HepG2 (cell line): ENCODE data around the gene LIME1. TPM values are rescaled to one million over a fixed set of nuclear protein-coding genes. Genes with fewer than 3 reads are reported as not detected.

Experiments
- CCAR2 ChIP-seq: fragments of 200-400 bp; formaldehyde crosslinking; optimal IDR thresholded peaks from 2 replicates; pipeline ENCODE3; 2018; ENCODE audit warnings: low read depth, mild to moderate bottlenecking, low read length, moderate library complexity
- ESRRA ChIP-seq: sonication (generic); formaldehyde crosslinking; IDR thresholded peaks from 2 replicates; pipeline ENCODE4 v1.5.1; 2020; ENCODE audit warnings: mild to moderate bottlenecking, low read depth, missing genetic modification reagents
- FOXA1 ChIP-seq, 2 experiments: fragments of 450-650 bp in 1 of 2; sonication (generic) in 1 of 2; formaldehyde crosslinking in 1 of 2; IDR thresholded peaks; 2 replicates each; pipeline versions ENCODE4 v1.4.0 to v1.6.1; 2016 to 2020; ENCODE audit warnings: missing genetic modification reagents in 1 of 2
- HMG20A ChIP-seq: IDR thresholded peaks from 2 replicates; pipeline ENCODE4 v1.6.1; 2016; ENCODE audit warnings: borderline replicate concordance
- HNRNPL ChIP-seq: fragments of 200-400 bp; formaldehyde crosslinking; IDR thresholded peaks from 2 replicates; pipeline ENCODE4 v1.6.1; 2017; ENCODE audit warnings: mild to moderate bottlenecking, low read depth, low read length
- HOXA3 ChIP-seq: sonication (generic); formaldehyde crosslinking; IDR thresholded peaks from 2 replicates; pipeline ENCODE4 v1.5.0; 2020; ENCODE audit warnings: missing genetic modification reagents
- MNT ChIP-seq: fragments of 450-650 bp; IDR thresholded peaks from 2 replicates; pipeline ENCODE4 v1.6.1; 2016
- NCOA1 ChIP-seq: sonication (generic); formaldehyde crosslinking; IDR thresholded peaks from 2 replicates; pipeline ENCODE4 v1.9.0; 2021; ENCODE audit warnings: missing genetic modification reagents
- NFRKB ChIP-seq: fragments of 450-650 bp; IDR thresholded peaks from 2 replicates; pipeline ENCODE4 v1.6.1; 2017
- PATZ1 ChIP-seq: sonication (generic); formaldehyde crosslinking; IDR thresholded peaks from 2 replicates; pipeline ENCODE4 v1.4.0; 2020; ENCODE audit warnings: missing genetic modification reagents
- PHF8 ChIP-seq: sonication (generic); formaldehyde crosslinking; IDR thresholded peaks from 2 replicates; pipeline ENCODE4 v1.5.0; 2020; ENCODE audit warnings: missing genetic modification reagents
- SMC3 ChIP-seq: IDR thresholded peaks from 2 replicates; pipeline ENCODE4 v1.6.1; 2011; ENCODE audit warnings: low read length, improper control_type of control experiment
- TBL1XR1 ChIP-seq: fragments of 150-350 bp; IDR thresholded peaks from 2 replicates; pipeline ENCODE4 v1.6.1; 2014; ENCODE audit warnings: borderline replicate concordance, low read length; ENCODE audit not compliant: partially characterized antibody
- TBP ChIP-seq: sonication (generic); formaldehyde crosslinking; IDR thresholded peaks from 2 replicates; pipeline ENCODE4 v1.5.0; 2020; ENCODE audit warnings: missing genetic modification reagents
- ZBTB21 ChIP-seq: sonication (generic); formaldehyde crosslinking; IDR thresholded peaks from 2 replicates; pipeline ENCODE4 v1.4.0; 2020; ENCODE audit warnings: missing genetic modification reagents
- ZBTB34 ChIP-seq: sonication (generic); formaldehyde crosslinking; IDR thresholded peaks from 2 replicates; pipeline ENCODE4 v1.8.0; 2022; ENCODE audit warnings: mild to moderate bottlenecking, missing genetic modification reagents
- ZBTB42 ChIP-seq: sonication (generic); formaldehyde crosslinking; IDR thresholded peaks from 2 replicates; pipeline ENCODE4 v1.5.0; 2020; ENCODE audit warnings: mild to moderate bottlenecking, missing genetic modification reagents
- ZKSCAN8 ChIP-seq: IDR thresholded peaks from 2 replicates; pipeline ENCODE4 v1.6.1; 2016; ENCODE audit warnings: borderline replicate concordance, missing genetic modification reagents, missing compliant biosample characterization
- ZNF3 ChIP-seq: IDR thresholded peaks from 2 replicates; pipeline ENCODE4 v1.7.0; 2017; ENCODE audit warnings: inconsistent platforms
- ZNF550 ChIP-seq: sonication (generic); formaldehyde crosslinking; IDR thresholded peaks from 2 replicates; pipeline ENCODE4 v1.4.0; 2020; ENCODE audit warnings: mild to moderate bottlenecking, missing genetic modification reagents, borderline replicate concordance
- ZNF569 ChIP-seq: sonication (generic); formaldehyde crosslinking; IDR thresholded peaks from 2 replicates; pipeline ENCODE4 v1.5.0; 2020; ENCODE audit warnings: mild to moderate bottlenecking, missing genetic modification reagents, moderate library complexity, borderline replicate concordance
- ZNF574 ChIP-seq: sonication (generic); formaldehyde crosslinking; IDR thresholded peaks from 2 replicates; pipeline ENCODE4 v1.4.0; 2020; ENCODE audit warnings: missing genetic modification reagents
- polyA plus RNA-seq, 8 experiments: library from polyadenylated mRNA; depleted of rRNA in 3 of 8; stranded (reverse) in 7 of 8; unstranded in 1 of 8; fragments of >200 nt; fragmentation: Illumina TruSeq in 4 of 8; extraction: Trizol in 4 of 8; gene quantifications; 2 replicates each; pipeline versions ENCODE4 v1.2.1 to v1.2.3, GENCODE V29; 2011 to 2016; ENCODE audit warnings: low read depth in 4 of 8, missing spikeins in 1 of 8, mixed read lengths in 1 of 8; ENCODE audit not compliant: insufficient read depth in 1 of 8
- total RNA-seq, 5 experiments: library from RNA; depleted of rRNA; stranded (reverse); fragments of >200 nt; fragmentation: Illumina TruSeq; extraction: Trizol; gene quantifications; 2 replicates each; pipeline ENCODE4 v1.2.3, GENCODE V29; 2016; ENCODE audit warnings: low read depth in 1 of 5

LIME1 gene
- total and polyA plus RNA-seq, 2 of the 13 experiments (the other 11 are each of a cell fraction or from before 2014, with no cell fraction given): 13.0 to 61.5 TPM

GRCh38 chr20:63734946-63735858 lies 1.3 kb upstream of the LIME1 start (continued):
- TF ChIP-seq ZBTB34 (CRISPR knock-in tag): 0 out of 2 replicates have a peak, but pooled peaks have one; percentile 17
- TF ChIP-seq ZBTB21 (CRISPR knock-in tag): no peak
- TF ChIP-seq MNT: no peak
- no peak for TF ChIP-seq NCOA1 (CRISPR knock-in tag)
- no peak for TF ChIP-seq SMC3
- no peak for TF ChIP-seq TBP
- no peak for TF ChIP-seq HMG20A (CRISPR knock-in tag)
- TF ChIP-seq HNRNPL: peak; percentile 99
- peak; percentile 50; the same call in 1 of the 2 replicates for TF ChIP-seq HOXA3 (CRISPR knock-in tag)
- TF ChIP-seq ZBTB42 (CRISPR knock-in tag): no peak
- no peak for TF ChIP-seq FOXA1 (IDR thresholded peaks at IDR 0.05)
- no peak for TF ChIP-seq FOXA1 (CRISPR knock-in tag; IDR thresholded peaks at IDR 0.05)
- TF ChIP-seq ZNF574 (CRISPR knock-in tag): 0 out of 2 replicates have a peak, but pooled peaks have one; percentile 60
- TF ChIP-seq PHF8 (CRISPR knock-in tag): no peak
- no peak for TF ChIP-seq ZNF550 (CRISPR knock-in tag)
- no peak for TF ChIP-seq NFRKB
- no peak for TF ChIP-seq ZNF3 (CRISPR knock-in tag)
- TF ChIP-seq ZNF569: no peak
- TF ChIP-seq PATZ1 (CRISPR knock-in tag): peak; percentile 55; the same call in 1 of the 2 replicates
- no peak for TF ChIP-seq CCAR2
- TF ChIP-seq TBL1XR1: no peak
- TF ChIP-seq ESRRA (CRISPR knock-in tag): 0 out of 2 replicates have a peak, but pooled peaks have one; percentile 22
- TF ChIP-seq ZKSCAN8 (CRISPR knock-in tag): no peak
